K562 (cell line): Measurements from ENCODE around the gene PRSS12. TPM values are rescaled to one million over a fixed set of nuclear protein-coding genes. Genes with fewer than 3 reads are reported as not detected.

Experiments used
- ATAC-seq: fragments of 200-7000 bp; cut with Tn5 transposase; 3 replicates; pipeline ENCODE4 v1.9.1; 2020; ENCODE audit warnings: moderate library complexity
- BruUV-seq: library from RNA; stranded (reverse); fragments of 400-500 nt; replicated peaks from 2 replicates; lab custom pipeline; 2021; lab: Mats Ljungman, UMichigan
- CTCF ChIA-PET: fragments of 300-600 bp; formaldehyde crosslinking; extraction: SDS; loops from one replicate; lab custom pipeline; 2021; ENCODE audit warnings: low intra/inter-chr PET ratio; lab: Yijun Ruan, JAX
- POLR2A ChIA-PET: fragments of 300-600, 350-650 bp; sonication (Branson Sonifier 250); formaldehyde crosslinking; extraction: SDS; loops from one replicate; lab custom pipeline; 2021; ENCODE audit warnings: antibody characterized with exemption, inconsistent platforms; lab: Yijun Ruan, JAX
- DNase-seq, 4 experiments: peaks; one replicate each; pipeline versions ENCODE4 v3.0.0 to v3.0.0-alpha.2; 2011 to 2018; ENCODE audit warnings: low spot score in 3 of 4, mixed read lengths in 3 of 4; ENCODE audit errors: extremely low read depth in 1 of 4
- FAIRE-seq: peaks from 2 replicates; lab custom pipeline; 2011; peaks lifted over from hg19 to GRCh38; lab: Jason Lieb, UNC
- H2AFZ ChIP-seq: 2 replicates; pipeline ENCODE4 v1.6.0; 2011; ENCODE audit warnings: low read depth, low read length, control low read depth, inconsistent platforms
- H3K27ac ChIP-seq: fragments of 200-600 bp; 3 replicates; pipeline ENCODE4 v1.8.0; 2011; ENCODE audit warnings: low read depth, mild to moderate bottlenecking, control low read depth, inconsistent platforms, low read length, moderate library complexity, mixed read lengths; ENCODE audit errors: extremely low read depth
- H3K27me3 ChIP-seq, 2 experiments: fragments of 300-600 bp in 1 of 2; 2 replicates in 1 of 2; 3 replicates in 1 of 2; pipeline versions ENCODE4 v1.6.0 to v1.8.0; 2011; ENCODE audit warnings: inconsistent platforms in 2 of 2, low read length in 2 of 2, mild to moderate bottlenecking in 1 of 2, mixed read lengths in 1 of 2, moderate library complexity in 1 of 2; ENCODE audit not compliant: control insufficient read depth in 2 of 2, insufficient read depth in 2 of 2
- H3K36me3 ChIP-seq: fragments of 300-600 bp; 3 replicates; pipeline ENCODE4 v1.8.0; 2011; ENCODE audit warnings: mild to moderate bottlenecking, low read length, inconsistent platforms; ENCODE audit not compliant: control insufficient read depth, insufficient read depth
- H3K4me1 ChIP-seq, 2 experiments: fragments of 200-600 bp in 1 of 2; replicated peaks in 1 of 2; 2 replicates in 1 of 2; 3 replicates in 1 of 2; pipeline versions ENCODE4 v1.5.1 to v1.8.0; 2011; ENCODE audit warnings: inconsistent platforms in 2 of 2, low read length in 2 of 2, mild to moderate bottlenecking in 1 of 2, mixed read lengths in 1 of 2, moderate library complexity in 1 of 2; ENCODE audit not compliant: control insufficient read depth in 2 of 2, insufficient read depth in 2 of 2
- H3K4me2 ChIP-seq: 2 replicates; pipeline ENCODE4 v1.6.1; 2011; ENCODE audit warnings: low read length, control low read depth, inconsistent platforms, mixed read lengths; ENCODE audit not compliant: insufficient read depth
- H3K4me3 ChIP-seq: fragments of 200-600 bp; sonication (generic), shearing (Covaris generic); 2 replicates; pipeline ENCODE4 v1.5.1; 2016; ENCODE audit warnings: control low read depth, inconsistent platforms
- H3K79me2 ChIP-seq: fragments of 200-600 bp; 3 replicates; pipeline ENCODE4 v1.8.0; 2011; ENCODE audit warnings: low read length, inconsistent platforms; ENCODE audit not compliant: control insufficient read depth, insufficient read depth
- H3K9ac ChIP-seq, 2 experiments: 2 replicates each; pipeline versions ENCODE4 v1.6.0 to v1.6.1; 2011; ENCODE audit warnings: low read depth in 2 of 2, low read length in 2 of 2, control low read depth in 1 of 2, inconsistent platforms in 1 of 2, mild to moderate bottlenecking in 1 of 2, mixed read lengths in 1 of 2; ENCODE audit not compliant: insufficient read depth in 1 of 2
- H3K9me1 ChIP-seq: one replicate; pipeline ENCODE4 v1.6.0; 2011; ENCODE audit warnings: inconsistent platforms, mild to moderate bottlenecking, low read length, moderate library complexity; ENCODE audit not compliant: control insufficient read depth, insufficient read depth
- H3K9me3 ChIP-seq: replicated peaks from 2 replicates; pipeline ENCODE4 v1.5.1; 2011; ENCODE audit warnings: low read depth, low read length, inconsistent platforms; ENCODE audit not compliant: control insufficient read depth, insufficient read depth
- H4K20me1 ChIP-seq: replicated peaks from 2 replicates; pipeline ENCODE4 v1.6.1; 2011; ENCODE audit warnings: low read length, inconsistent platforms, mixed read lengths; ENCODE audit not compliant: control insufficient read depth, insufficient read depth
- PHB ChIP-seq: fragments of 250-450 bp; sonication (Bioruptor Pico); IDR thresholded peaks from 2 replicates; pipeline ENCODE4 v1.5.0; 2021
- SRSF3 ChIP-seq: fragments of 200-400 bp; formaldehyde crosslinking; IDR thresholded peaks from 2 replicates; pipeline ENCODE4 v1.6.1; 2016; ENCODE audit warnings: mild to moderate bottlenecking, low read length, moderate library complexity; ENCODE audit not compliant: insufficient read depth
- TEAD4 ChIP-seq, 2 experiments: sonication (generic) in 1 of 2; formaldehyde crosslinking in 1 of 2; IDR thresholded peaks; 2 replicates each; pipeline versions ENCODE4 v1.6.1 to v1.8.0; 2012 to 2022; ENCODE audit warnings: borderline replicate concordance in 1 of 2, inconsistent platforms in 1 of 2, low read length in 1 of 2, mild to moderate bottlenecking in 1 of 2, missing genetic modification reagents in 1 of 2
- ZNF76 ChIP-seq: fragments of 250-450 bp; sonication (Bioruptor Pico); IDR thresholded peaks from 2 replicates; pipeline ENCODE4 v1.4.0; 2020; ENCODE audit warnings: mild to moderate bottlenecking, moderate library complexity, borderline replicate concordance
- WGBS: fragments of 100-300 bp; shearing (Covaris generic); methylation state at CpG from one replicate; pipeline ENCODE4 v1.1.6; 2016; ENCODE audit warnings: low coverage, mixed read lengths; ENCODE audit not compliant: insufficient coverage; ENCODE audit errors: missing lambda C conversion rate; 5-methylcytosine and 5-hydroxymethylcytosine counted together
- in situ Hi-C: fragments of 300-500 bp; cut with MboI; formaldehyde crosslinking; loops from 4 replicates; pipeline ENCODE4 v1.15.0; 2018; ENCODE audit warnings: inconsistent platforms, mixed read lengths
- intact Hi-C: fragments of 100-400 bp; cut with micrococcal nuclease; formaldehyde crosslinking; loops from 2 replicates; pipeline ENCODE4 v1.14.2; 2022
- polyA plus RNA-seq, 8 experiments: library from polyadenylated mRNA; depleted of rRNA in 4 of 8; stranded (reverse) in 5 of 8; unstranded in 3 of 8; fragments of >200 nt; fragmentation: Nextera tagmentation in 2 of 8; fragmentation: Illumina TruSeq in 1 of 8; extraction: Ambion mirVana in 2 of 8; extraction: Trizol in 1 of 8; gene quantifications; 2 replicates each; pipeline versions ENCODE4 v1.2.1 to v1.2.3, GENCODE V29; 2011 to 2014; ENCODE audit warnings: inconsistent platforms in 1 of 8, missing spikeins in 1 of 8
- total RNA-seq, 7 experiments: library from RNA; depleted of rRNA in 6 of 7; stranded (reverse); fragments of >200 nt in 6 of 7; fragmentation: Illumina TruSeq in 2 of 7; extraction: Trizol in 2 of 7; gene quantifications; 2 replicates each; pipeline versions ENCODE4 v1.2.1 to v1.2.3, GENCODE V29; 2011 to 2021; ENCODE audit warnings: low replicate concordance in 1 of 7
- TF ChIP-seq, protein P1 (sequence below): sonication (generic); formaldehyde crosslinking; IDR thresholded peaks from 2 replicates; pipeline ENCODE4 v1.8.0; 2022; ENCODE audit warnings: mild to moderate bottlenecking, missing genetic modification reagents
- TF ChIP-seq, protein P2 (sequence below): IDR thresholded peaks from 2 replicates; pipeline ENCODE4 v1.6.1; 2014; ENCODE audit warnings: antibody characterized with exemption
- TF ChIP-seq, protein P3 (sequence below): fragments of 450-650 bp; IDR thresholded peaks from 2 replicates; pipeline ENCODE4 v1.7.0; 2016; ENCODE audit warnings: borderline replicate concordance

The PRSS12 gene
- total and polyA plus RNA-seq, 9 of the 15 experiments (the other 6 are each of a cell fraction or from before 2014, with no cell fraction given): 0.06 to 0.11 (median 0.09) TPM; not detected in 6

DNA sequence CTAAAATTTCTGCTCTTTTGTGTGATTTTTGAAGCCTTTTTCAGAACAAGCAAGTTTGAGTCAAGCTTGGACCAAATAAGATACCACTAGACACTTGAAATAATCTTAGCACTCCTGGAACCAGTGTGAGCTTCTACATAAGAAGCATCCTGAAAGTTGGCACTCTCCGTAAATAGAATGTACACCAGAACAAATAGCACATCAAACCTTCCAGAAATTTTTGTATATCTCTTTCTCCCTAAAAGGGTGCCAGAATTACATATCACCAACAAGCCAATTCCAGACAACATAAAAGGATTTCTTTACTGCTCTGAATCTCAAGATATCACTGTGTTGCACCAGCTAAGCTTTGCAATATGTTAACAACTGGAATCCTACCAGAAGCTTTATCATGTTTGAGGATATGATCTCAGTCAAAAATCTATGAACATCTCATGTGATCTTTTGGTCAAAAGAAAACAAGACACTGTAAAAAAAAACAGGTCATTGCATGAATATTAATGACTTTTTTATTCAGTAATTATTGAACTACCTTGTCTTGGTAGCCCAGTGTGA is 117.2 kb downstream of the PRSS12 start:
- no peak overlapping the region for H3K27ac ChIP-seq
- no peak overlapping the region for H3K4me3 ChIP-seq
- H3K27me3 ChIP-seq: no peaks in the 10 kb centered on the region
- H3K36me3 ChIP-seq: no peaks in the 10 kb centered on the region
- H3K9me3 ChIP-seq: no peaks in the 10 kb centered on the region
- no TSS peak for BruUV-seq
- no peak for FAIRE-seq
- no peaks in the 10 kb centered on the region for H3K4me1 ChIP-seq
- intact Hi-C loops: no loop called here
- no peaks in the 10 kb centered on the region for H3K9me1 ChIP-seq
- no peaks in the 10 kb centered on the region for H3K79me2 ChIP-seq
- ATAC-seq: no peak
- POLR2A ChIA-PET: no interaction called here
- no peak for DNase-seq
- H4K20me1 ChIP-seq: no peaks in the 10 kb centered on the region
- H3K9ac ChIP-seq: no peak overlapping the region
- 0% methylated on average over 1 of the region's 1 CpG for WGBS
- in situ Hi-C loops: no loop called here
- H2AFZ ChIP-seq: no peak overlapping the region
- H3K4me2 ChIP-seq: no peak overlapping the region
- CTCF ChIA-PET: no interaction called here
- TF ChIP-seq, protein P1, sequence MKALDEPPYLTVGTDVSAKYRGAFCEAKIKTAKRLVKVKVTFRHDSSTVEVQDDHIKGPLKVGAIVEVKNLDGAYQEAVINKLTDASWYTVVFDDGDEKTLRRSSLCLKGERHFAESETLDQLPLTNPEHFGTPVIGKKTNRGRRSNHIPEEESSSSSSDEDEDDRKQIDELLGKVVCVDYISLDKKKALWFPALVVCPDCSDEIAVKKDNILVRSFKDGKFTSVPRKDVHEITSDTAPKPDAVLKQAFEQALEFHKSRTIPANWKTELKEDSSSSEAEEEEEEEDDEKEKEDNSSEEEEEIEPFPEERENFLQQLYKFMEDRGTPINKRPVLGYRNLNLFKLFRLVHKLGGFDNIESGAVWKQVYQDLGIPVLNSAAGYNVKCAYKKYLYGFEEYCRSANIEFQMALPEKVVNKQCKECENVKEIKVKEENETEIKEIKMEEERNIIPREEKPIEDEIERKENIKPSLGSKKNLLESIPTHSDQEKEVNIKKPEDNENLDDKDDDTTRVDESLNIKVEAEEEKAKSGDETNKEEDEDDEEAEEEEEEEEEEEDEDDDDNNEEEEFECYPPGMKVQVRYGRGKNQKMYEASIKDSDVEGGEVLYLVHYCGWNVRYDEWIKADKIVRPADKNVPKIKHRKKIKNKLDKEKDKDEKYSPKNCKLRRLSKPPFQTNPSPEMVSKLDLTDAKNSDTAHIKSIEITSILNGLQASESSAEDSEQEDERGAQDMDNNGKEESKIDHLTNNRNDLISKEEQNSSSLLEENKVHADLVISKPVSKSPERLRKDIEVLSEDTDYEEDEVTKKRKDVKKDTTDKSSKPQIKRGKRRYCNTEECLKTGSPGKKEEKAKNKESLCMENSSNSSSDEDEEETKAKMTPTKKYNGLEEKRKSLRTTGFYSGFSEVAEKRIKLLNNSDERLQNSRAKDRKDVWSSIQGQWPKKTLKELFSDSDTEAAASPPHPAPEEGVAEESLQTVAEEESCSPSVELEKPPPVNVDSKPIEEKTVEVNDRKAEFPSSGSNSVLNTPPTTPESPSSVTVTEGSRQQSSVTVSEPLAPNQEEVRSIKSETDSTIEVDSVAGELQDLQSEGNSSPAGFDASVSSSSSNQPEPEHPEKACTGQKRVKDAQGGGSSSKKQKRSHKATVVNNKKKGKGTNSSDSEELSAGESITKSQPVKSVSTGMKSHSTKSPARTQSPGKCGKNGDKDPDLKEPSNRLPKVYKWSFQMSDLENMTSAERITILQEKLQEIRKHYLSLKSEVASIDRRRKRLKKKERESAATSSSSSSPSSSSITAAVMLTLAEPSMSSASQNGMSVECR (CRISPR knock-in tag): no peak
- TF ChIP-seq TEAD4 (IDR thresholded peaks at IDR 0.05; ENCODE audit: low read length) (no peak), TEAD4 (CRISPR knock-in tag; IDR thresholded peaks at IDR 0.05; ENCODE audit: borderline replicate concordance) (no peak), PHB (CRISPR knock-in tag) (no peak), ZNF76 (CRISPR knock-in tag) (no peak), SRSF3 (no peak)
- TF ChIP-seq, protein P2, sequence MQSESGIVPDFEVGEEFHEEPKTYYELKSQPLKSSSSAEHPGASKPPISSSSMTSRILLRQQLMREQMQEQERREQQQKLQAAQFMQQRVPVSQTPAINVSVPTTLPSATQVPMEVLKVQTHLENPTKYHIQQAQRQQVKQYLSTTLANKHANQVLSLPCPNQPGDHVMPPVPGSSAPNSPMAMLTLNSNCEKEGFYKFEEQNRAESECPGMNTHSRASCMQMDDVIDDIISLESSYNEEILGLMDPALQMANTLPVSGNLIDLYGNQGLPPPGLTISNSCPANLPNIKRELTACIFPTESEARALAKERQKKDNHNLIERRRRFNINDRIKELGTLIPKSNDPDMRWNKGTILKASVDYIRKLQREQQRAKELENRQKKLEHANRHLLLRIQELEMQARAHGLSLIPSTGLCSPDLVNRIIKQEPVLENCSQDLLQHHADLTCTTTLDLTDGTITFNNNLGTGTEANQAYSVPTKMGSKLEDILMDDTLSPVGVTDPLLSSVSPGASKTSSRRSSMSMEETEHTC: no peak
- TF ChIP-seq, protein P3, sequence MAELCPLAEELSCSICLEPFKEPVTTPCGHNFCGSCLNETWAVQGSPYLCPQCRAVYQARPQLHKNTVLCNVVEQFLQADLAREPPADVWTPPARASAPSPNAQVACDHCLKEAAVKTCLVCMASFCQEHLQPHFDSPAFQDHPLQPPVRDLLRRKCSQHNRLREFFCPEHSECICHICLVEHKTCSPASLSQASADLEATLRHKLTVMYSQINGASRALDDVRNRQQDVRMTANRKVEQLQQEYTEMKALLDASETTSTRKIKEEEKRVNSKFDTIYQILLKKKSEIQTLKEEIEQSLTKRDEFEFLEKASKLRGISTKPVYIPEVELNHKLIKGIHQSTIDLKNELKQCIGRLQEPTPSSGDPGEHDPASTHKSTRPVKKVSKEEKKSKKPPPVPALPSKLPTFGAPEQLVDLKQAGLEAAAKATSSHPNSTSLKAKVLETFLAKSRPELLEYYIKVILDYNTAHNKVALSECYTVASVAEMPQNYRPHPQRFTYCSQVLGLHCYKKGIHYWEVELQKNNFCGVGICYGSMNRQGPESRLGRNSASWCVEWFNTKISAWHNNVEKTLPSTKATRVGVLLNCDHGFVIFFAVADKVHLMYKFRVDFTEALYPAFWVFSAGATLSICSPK: no peak
